NCI-H526 treated with DMSO at 0.1 percent for 48 hours (cell line): ENCODE measurements around the gene RETN.

Experiments used
- DNase-seq: peaks from one replicate; lab custom pipeline; 2025; lab: John Stamatoyannopoulos, UW

Gene RETN

GRCh38 chr19:7685546-7686445 lies 16.9 kb downstream of the RETN start:
- DNase-seq: no peak

- no peak for DNase-seq
Measured at GRCh38 chr19:7687177-7687576, 18.3 kb downstream of the RETN start.

GRCh38 chr19:7689165-7689564 lies 20.3 kb downstream of the RETN start:
- DNase-seq: no peak

GRCh38 chr19:7690779-7691258 lies 22.0 kb downstream of the RETN start:
- DNase-seq: no peak

- DNase-seq: no peak
Measured at GRCh38 chr19:7691497-7691896, 22.6 kb downstream of the RETN start.

GRCh38 chr19:7692417-7693088 lies 23.7 kb downstream of the RETN start:
- no peak for DNase-seq

GRCh38 chr19:7694499-7694898 lies 25.6 kb downstream of the RETN start:
- DNase-seq: no peak

- DNase-seq: no peak
Measured at GRCh38 chr19:7697721-7698287, 29.0 kb downstream of the RETN start.

- DNase-seq: no peak
Measured at GRCh38 chr19:7698583-7698982, 29.7 kb downstream of the RETN start.

GRCh38 chr19:7699003-7699402 lies 30.2 kb downstream of the RETN start:
- no peak for DNase-seq

GRCh38 chr19:7699417-7700401 lies 30.9 kb downstream of the RETN start:
- no peak for DNase-seq

- DNase-seq: no peak
Measured at GRCh38 chr19:7701049-7701653, 32.3 kb downstream of the RETN start.

GRCh38 chr19:7701654-7702457 lies 33.0 kb downstream of the RETN start, which contains the start of gene FCER2:
Gene FCER2 (minus strand): TSS chr19:7702131. CDS start chr19:7699760, 2,371 bp downstream.
- DNase-seq: no peak

- DNase-seq: no peak
Measured at GRCh38 chr19:7703332-7703731, 34.5 kb downstream of the RETN start.

GRCh38 chr19:7704280-7705060 lies 35.6 kb downstream of the RETN start:
- DNase-seq: no peak

- no peak for DNase-seq
Measured at GRCh38 chr19:7705387-7706187, 36.7 kb downstream of the RETN start.

- DNase-seq: no peak
Measured at GRCh38 chr19:7706188-7706954, 37.5 kb downstream of the RETN start.

- DNase-seq: no peak
Measured at GRCh38 chr19:7706955-7707456, 38.2 kb downstream of the RETN start.
